ENCODE measurements around the gene B3GALNT1. TPM values are rescaled to one million over a fixed set of nuclear protein-coding genes. Genes with fewer than 3 reads are reported as not detected.

Gene B3GALNT1
- total RNA-seq, 2 experiments from 2014 or later, result 0.60 to 1.1 TPM

DNA sequence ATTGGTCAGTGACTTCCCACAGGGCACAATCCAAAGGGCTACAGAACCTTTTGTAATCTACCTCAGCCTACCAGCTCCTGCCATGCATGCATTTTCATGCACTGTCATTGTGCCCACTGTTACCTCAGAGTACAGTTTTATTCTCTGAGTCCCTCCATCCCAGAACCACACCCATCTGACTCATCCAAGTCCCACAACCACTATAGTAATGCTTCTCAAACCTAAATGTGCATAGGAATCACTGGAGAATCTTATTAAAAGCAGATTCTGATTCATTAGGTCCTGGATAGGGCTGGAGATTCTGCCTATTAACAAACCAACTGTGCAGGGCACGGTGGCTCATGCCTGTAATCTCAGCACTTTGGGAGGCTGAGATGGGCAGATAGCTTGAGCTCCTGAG, 3.7 kb upstream of the B3GALNT1 start:
- ChIA-PET CTCF (no interaction called here), POLR2A (no interaction called here)
- ATAC-seq (no peak), DNase-seq (no peak)
- no peaks in the 10 kb centered on the region for H3K36me3 Mint-ChIP-seq (ENCODE audit: low read depth)
- H3K27ac Mint-ChIP-seq, result no peak overlapping the region
- peaks cover 7% of the 10 kb centered on the region for H3K4me1 Mint-ChIP-seq
- intact Hi-C loops (cut with DNase I, micrococcal nuclease), result loop anchor here in 1 of 2 experiments (10.0 kb wide), 1 partner anchor 166 kb away; no protein-coding TSS in a partner anchor
- no peaks in the 10 kb centered on the region for H3K9me3 Mint-ChIP-seq (ENCODE audit: low read depth)
- H3K4me3 Mint-ChIP-seq, result no peak overlapping the region
- peaks cover 21% of the 10 kb centered on the region for H3K27me3 Mint-ChIP-seq

DNA sequence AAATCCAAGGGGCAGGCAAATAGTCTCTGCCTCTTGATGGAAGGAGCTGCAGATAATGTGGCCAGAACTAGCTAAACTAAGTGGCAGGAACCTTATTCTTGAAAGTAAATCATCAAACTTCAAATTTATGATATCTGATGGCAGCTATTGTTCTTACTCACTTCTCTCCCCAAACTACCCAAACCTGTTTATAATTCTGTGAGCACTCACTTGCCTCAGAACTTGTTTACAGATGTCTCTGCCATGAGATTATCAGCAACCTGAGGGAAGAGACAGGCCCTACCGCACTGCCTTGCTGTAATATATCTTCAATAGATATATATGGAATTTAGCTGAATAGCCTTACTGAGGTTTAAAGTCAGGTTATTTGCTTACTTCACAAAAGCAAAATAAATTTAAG, 2.2 kb upstream of the B3GALNT1 start:
- Mint-ChIP-seq H3K27ac (no peak overlapping the region), H3K4me1 (peaks cover 7% of the 10 kb centered on the region), H3K9me3 (ENCODE audit: low read depth) (no peaks in the 10 kb centered on the region), H3K4me3 (no peak overlapping the region), H3K36me3 (ENCODE audit: low read depth) (no peaks in the 10 kb centered on the region), H3K27me3 (peaks cover 24% of the 10 kb centered on the region)
- ATAC-seq, result no peak
- CTCF ChIA-PET, result interaction anchor here (1.5 kb wide), 1 partner anchor 10 kb away, joined by 3 read pairs; no protein-coding TSS in a partner anchor
- POLR2A ChIA-PET, result interaction anchor here (0.7 kb wide), 1 partner anchor 116 kb away, joined by 3 read pairs; no protein-coding TSS in a partner anchor
- intact Hi-C loops (cut with DNase I, micrococcal nuclease), result loop anchor here in 1 of 2 experiments (10.0 kb wide), 1 partner anchor 167 kb away; no protein-coding TSS in a partner anchor
- DNase-seq, result no peak

DNA sequence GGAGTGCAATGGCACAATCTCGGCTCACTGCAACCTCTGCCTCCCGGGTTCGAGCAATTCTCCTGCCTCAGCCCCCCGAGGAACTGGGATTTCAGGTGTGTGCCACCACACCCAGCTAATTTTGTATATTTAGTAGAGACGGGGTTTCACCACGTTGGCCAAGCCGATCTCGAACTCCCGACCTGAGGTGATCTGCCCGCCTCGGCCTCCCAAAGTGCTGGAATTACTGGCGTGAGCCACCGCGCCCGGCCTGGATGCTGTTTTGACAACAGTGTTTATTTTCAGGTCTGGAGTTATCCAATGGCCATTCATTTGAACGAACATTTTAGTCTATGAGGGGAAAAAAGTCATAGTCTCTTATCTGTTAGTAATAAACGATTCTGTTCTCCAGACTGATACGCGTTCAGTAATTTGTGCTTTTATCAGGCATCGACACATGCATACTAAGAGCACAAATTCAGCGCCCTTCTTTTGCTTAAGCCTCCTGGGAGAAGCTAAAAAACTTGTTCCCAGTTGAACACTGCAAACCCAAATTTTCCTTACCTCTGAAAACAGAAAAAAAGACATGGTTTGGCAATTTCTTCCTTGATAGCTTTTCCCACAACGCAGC, 1.3 kb downstream of the B3GALNT1 start:
- H3K36me3 Mint-ChIP-seq (ENCODE audit: low read depth), result no peaks in the 10 kb centered on the region
- no peak overlapping the region for H3K27ac Mint-ChIP-seq
- H3K4me3 Mint-ChIP-seq, result peak overlapping the region; percentile 42
- intact Hi-C loops (cut with DNase I, micrococcal nuclease), result loop anchor here in 1 of 2 experiments (10.0 kb wide), 1 partner anchor 171 kb away; no protein-coding TSS in a partner anchor
- peaks cover 24% of the 10 kb centered on the region for H3K27me3 Mint-ChIP-seq
- ChIA-PET CTCF (interaction anchor here (0.6 kb wide), 1 partner anchor 678 kb away, joined by 4 read pairs; no protein-coding TSS in a partner anchor), POLR2A (no interaction called here)
- DNase-seq, result no peak
- H3K4me1 Mint-ChIP-seq, result peaks cover 7% of the 10 kb centered on the region
- H3K9me3 Mint-ChIP-seq (ENCODE audit: low read depth), result no peaks in the 10 kb centered on the region
- ATAC-seq, result no peak

DNA sequence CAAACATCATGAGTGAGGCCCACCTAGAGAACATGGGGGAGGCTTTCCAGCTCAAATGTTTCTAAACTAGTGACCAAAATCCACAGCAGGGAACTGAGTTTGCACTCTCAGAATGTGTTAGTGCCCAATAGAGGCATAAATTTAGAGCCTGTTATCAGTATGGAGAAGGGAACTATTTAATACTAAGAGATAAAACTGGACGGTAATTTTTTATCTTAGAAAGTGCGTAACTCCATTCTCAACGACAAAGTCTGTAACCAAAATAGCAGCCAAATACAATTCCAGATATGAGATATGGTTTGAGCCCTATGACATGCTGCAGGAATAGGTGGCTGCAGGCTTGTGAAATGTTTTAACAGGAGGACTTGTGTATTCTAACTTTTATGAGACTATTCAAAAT, 3.5 kb downstream of the B3GALNT1 start:
- ATAC-seq (no peak), DNase-seq (no peak)
- intact Hi-C loops (cut with DNase I, micrococcal nuclease), result loop anchor here in 1 of 2 experiments (10.0 kb wide), 1 partner anchor 173 kb away; no protein-coding TSS in a partner anchor
- ChIA-PET POLR2A (no interaction called here), CTCF (no interaction called here)
- peaks cover 7% of the 10 kb centered on the region for H3K4me1 Mint-ChIP-seq
- no peaks in the 10 kb centered on the region for H3K36me3 Mint-ChIP-seq (ENCODE audit: low read depth)
- H3K27ac Mint-ChIP-seq, result no peak overlapping the region
- no peaks in the 10 kb centered on the region for H3K9me3 Mint-ChIP-seq (ENCODE audit: low read depth)
- peaks cover 14% of the 10 kb centered on the region for H3K27me3 Mint-ChIP-seq
- H3K4me3 Mint-ChIP-seq, result no peak overlapping the region

DNA sequence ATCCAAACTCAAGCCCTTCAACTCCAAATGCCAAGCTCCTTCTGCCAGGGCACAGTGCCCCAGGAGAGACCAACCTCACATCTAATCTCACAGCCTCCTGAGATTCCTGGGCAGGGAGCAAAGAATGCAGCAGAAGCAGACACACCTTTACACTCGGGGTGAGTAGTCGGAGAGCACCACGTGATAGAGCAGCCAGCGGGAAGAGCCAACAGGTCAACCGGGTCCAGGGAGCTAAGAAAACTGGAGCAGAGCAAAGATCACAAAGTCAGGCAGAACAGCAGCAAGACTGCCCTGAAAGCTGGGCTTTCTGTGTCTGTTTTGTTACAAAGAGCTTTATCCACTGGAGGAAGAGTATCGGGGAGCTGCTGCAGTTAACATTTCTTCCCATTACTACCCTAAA, 4.2 kb downstream of the B3GALNT1 start:
- ChIA-PET POLR2A (no interaction called here), CTCF (no interaction called here)
- DNase-seq, result no peak
- no peak overlapping the region for H3K4me3 Mint-ChIP-seq
- H3K9me3 Mint-ChIP-seq (ENCODE audit: low read depth), result no peaks in the 10 kb centered on the region
- H3K4me1 Mint-ChIP-seq, result peaks cover 7% of the 10 kb centered on the region
- no peak overlapping the region for H3K27ac Mint-ChIP-seq
- ATAC-seq, result no peak
- intact Hi-C loops (cut with DNase I, micrococcal nuclease), result loop anchor here in 1 of 2 experiments (10.0 kb wide), 1 partner anchor 174 kb away; no protein-coding TSS in a partner anchor
- H3K36me3 Mint-ChIP-seq (ENCODE audit: low read depth), result no peaks in the 10 kb centered on the region
- peaks cover 14% of the 10 kb centered on the region for H3K27me3 Mint-ChIP-seq

DNA sequence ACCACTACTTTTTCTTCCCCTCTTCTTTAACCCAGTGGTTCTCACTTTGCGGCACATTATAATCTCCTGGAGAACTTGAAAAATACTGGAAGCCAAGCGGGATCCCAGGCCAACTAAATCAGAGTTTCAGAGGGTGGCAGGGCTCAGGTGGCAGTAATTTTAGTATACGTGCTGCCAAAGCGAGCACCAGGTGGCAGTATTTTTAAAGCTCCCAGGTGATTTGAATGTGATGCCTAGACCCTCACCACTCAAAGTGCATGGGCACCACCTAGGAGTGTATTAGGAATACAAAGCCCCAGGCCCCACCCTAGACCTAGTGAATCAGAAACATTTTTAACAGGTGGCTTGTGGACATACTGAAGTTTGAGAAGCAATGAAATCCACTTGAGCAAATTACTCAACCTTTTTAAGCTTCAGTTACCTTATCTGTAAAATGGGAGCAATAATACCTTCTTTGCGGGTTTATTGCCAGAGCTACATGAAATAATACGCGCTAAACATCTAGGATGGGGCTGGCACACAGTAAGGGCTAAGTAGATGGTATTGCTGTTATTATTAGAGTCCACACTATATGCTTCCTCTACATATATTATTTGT, 8.3 kb downstream of the B3GALNT1 start:
- CTCF ChIA-PET, result interaction anchor here (0.5 to 1.1 kb wide), 4 partner anchors 10 to 462 kb away, joined by 3 read pairs; no protein-coding TSS in a partner anchor
- Mint-ChIP-seq H3K36me3 (ENCODE audit: low read depth) (no peaks in the 10 kb centered on the region), H3K4me3 (no peak overlapping the region), H3K9me3 (ENCODE audit: low read depth) (no peaks in the 10 kb centered on the region), H3K27ac (no peak overlapping the region), H3K4me1 (no peaks in the 10 kb centered on the region), H3K27me3 (no peaks in the 10 kb centered on the region)
- DNase-seq (peak; percentile 36), ATAC-seq (no peak)
- POLR2A ChIA-PET, result no interaction called here
- intact Hi-C loops (cut with DNase I, micrococcal nuclease), result loop anchor here (1.0 to 5.0 kb wide), 4 partner anchors 178 to 328 kb away; no protein-coding TSS in a partner anchor

DNA sequence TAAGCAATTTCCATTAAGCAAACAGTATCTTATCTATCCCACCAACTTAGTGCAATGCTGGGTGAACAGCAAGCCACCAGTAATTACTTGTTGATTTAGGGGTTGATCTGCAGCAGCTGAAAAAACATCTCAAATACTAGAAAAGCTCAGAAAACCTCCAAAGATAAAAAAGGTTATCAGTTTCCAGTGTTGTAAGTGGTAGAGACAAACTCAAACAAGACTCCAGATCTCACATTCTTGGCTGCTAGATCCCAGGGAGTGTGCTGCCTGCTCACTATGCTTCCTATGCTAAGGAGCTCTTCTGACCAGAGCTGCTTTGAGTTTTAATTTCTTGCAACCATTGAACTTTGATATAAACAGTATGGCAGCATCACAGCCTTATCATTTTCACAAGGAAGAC, 11.3 kb downstream of the B3GALNT1 start:
- H3K27me3 Mint-ChIP-seq, result no peaks in the 10 kb centered on the region
- no peak overlapping the region for H3K4me3 Mint-ChIP-seq
- H3K4me1 Mint-ChIP-seq, result no peaks in the 10 kb centered on the region
- no peaks in the 10 kb centered on the region for H3K9me3 Mint-ChIP-seq (ENCODE audit: low read depth)
- DNase-seq, result no peak
- intact Hi-C loops (cut with DNase I, micrococcal nuclease), result no loop called here
- no peaks in the 10 kb centered on the region for H3K36me3 Mint-ChIP-seq (ENCODE audit: low read depth)
- CTCF ChIA-PET, result interaction anchor here (0.9 kb wide), 1 partner anchor 22 kb away, joined by 3 read pairs; no protein-coding TSS in a partner anchor
- POLR2A ChIA-PET, result no interaction called here
- no peak for ATAC-seq
- H3K27ac Mint-ChIP-seq, result no peak overlapping the region

DNA sequence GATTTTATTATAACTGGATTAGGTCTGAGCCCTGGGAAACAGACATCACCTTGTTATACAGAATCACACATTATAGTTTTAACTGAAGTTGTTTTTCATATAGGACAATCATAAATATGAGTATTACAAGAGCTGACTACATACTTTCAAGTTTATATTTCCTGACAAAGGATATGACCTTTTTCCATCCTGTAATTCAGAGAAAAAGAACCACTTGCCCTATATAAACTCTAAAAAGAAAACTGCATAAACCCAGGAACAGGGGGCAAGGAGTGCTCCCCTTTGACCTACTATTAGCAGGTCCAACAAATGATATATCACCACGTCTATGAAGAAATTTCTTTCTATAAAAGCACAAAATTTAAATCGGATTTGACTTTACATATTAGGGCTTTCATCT, 20.9 kb downstream of the B3GALNT1 start:
- Mint-ChIP-seq H3K27me3 (no peaks in the 10 kb centered on the region), H3K4me3 (no peak overlapping the region), H3K4me1 (peaks cover 5% of the 10 kb centered on the region), H3K36me3 (ENCODE audit: low read depth) (no peaks in the 10 kb centered on the region), H3K9me3 (ENCODE audit: low read depth) (no peaks in the 10 kb centered on the region), H3K27ac (no peak overlapping the region)
- POLR2A ChIA-PET, result no interaction called here
- CTCF ChIA-PET, result no interaction called here
- ATAC-seq, result no peak
- intact Hi-C loops (cut with DNase I, micrococcal nuclease), result no loop called here
- no peak for DNase-seq

DNA sequence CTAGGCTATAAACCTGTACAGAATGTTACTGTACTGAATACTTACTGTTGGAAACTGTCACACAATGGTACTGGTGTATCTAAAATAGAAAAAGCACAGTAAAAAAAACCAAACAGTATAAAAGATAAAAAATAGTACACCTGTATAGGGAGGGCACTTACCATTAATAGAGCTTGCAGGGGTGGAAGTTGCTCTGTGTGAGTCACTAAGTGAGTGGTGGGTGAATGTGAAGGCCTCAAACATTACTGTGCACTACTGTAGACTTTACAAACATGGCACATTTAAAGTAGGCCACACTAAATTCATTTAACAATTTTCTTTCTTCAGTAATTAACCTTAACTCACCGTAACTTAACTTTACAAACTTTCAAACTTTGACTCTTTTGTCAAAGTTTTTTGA, 22.0 kb downstream of the B3GALNT1 start:
- H3K27me3 Mint-ChIP-seq, result no peaks in the 10 kb centered on the region
- ChIA-PET POLR2A (no interaction called here), CTCF (no interaction called here)
- no peaks in the 10 kb centered on the region for H3K36me3 Mint-ChIP-seq (ENCODE audit: low read depth)
- ATAC-seq (no peak), DNase-seq (no peak)
- H3K27ac Mint-ChIP-seq, result no peak overlapping the region
- H3K4me1 Mint-ChIP-seq, result peaks cover 5% of the 10 kb centered on the region
- no peak overlapping the region for H3K4me3 Mint-ChIP-seq
- intact Hi-C loops (cut with DNase I, micrococcal nuclease), result no loop called here
- no peaks in the 10 kb centered on the region for H3K9me3 Mint-ChIP-seq (ENCODE audit: low read depth)

DNA sequence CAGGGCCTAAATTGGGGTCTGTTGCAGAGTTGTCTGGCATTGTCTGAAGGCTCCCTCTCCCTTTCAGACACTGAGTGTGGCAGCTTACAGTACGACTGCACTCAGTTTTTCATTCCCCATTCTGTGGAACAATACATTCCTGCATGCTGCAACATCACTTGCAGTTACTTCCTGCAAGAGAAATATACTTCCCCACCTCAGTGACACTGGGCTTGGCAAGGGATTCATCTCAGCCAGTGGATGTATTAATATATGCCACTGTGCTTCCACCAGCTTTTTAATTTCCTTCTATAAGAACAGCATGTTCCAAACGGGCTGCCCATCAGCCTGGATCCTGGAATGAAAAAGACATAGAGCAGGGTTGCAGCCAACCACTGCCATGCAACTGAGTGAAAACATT, 23.1 kb downstream of the B3GALNT1 start:
- CTCF ChIA-PET, result no interaction called here
- no peaks in the 10 kb centered on the region for H3K9me3 Mint-ChIP-seq (ENCODE audit: low read depth)
- intact Hi-C loops (cut with DNase I, micrococcal nuclease), result no loop called here
- H3K27me3 Mint-ChIP-seq, result no peaks in the 10 kb centered on the region
- no peak for ATAC-seq
- no peak overlapping the region for H3K27ac Mint-ChIP-seq
- no peak overlapping the region for H3K4me3 Mint-ChIP-seq
- H3K4me1 Mint-ChIP-seq, result peaks cover 10% of the 10 kb centered on the region
- H3K36me3 Mint-ChIP-seq (ENCODE audit: low read depth), result no peaks in the 10 kb centered on the region
- POLR2A ChIA-PET, result no interaction called here
- DNase-seq, result no peak

DNA sequence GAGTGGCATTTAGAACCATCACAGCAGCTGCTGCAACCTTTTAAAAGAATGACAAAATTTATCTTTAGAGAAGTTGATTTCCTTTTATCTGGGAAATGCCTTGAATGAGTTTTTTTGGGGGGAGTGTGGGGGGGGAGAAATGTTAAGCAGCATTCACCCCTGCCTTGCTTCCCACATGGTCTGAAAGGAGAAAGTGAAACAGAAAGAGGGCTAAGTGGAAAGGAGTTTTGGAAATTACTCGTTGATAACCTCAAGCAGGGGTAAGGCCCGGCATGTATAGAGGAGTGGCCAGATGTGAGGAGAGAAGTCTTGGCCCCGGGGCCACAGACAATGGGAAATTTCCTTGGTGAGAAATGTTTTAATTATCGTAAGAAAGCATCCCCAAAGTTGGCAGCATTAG, 23.5 kb downstream of the B3GALNT1 start:
- no peak overlapping the region for H3K27ac Mint-ChIP-seq
- ATAC-seq (peak; percentile 63), DNase-seq (no peak)
- H3K9me3 Mint-ChIP-seq (ENCODE audit: low read depth), result no peaks in the 10 kb centered on the region
- no peaks in the 10 kb centered on the region for H3K36me3 Mint-ChIP-seq (ENCODE audit: low read depth)
- H3K4me3 Mint-ChIP-seq, result no peak overlapping the region
- intact Hi-C loops (cut with DNase I, micrococcal nuclease), result no loop called here
- peaks cover 10% of the 10 kb centered on the region for H3K4me1 Mint-ChIP-seq
- H3K27me3 Mint-ChIP-seq, result no peaks in the 10 kb centered on the region
- ChIA-PET POLR2A (no interaction called here), CTCF (no interaction called here)

DNA sequence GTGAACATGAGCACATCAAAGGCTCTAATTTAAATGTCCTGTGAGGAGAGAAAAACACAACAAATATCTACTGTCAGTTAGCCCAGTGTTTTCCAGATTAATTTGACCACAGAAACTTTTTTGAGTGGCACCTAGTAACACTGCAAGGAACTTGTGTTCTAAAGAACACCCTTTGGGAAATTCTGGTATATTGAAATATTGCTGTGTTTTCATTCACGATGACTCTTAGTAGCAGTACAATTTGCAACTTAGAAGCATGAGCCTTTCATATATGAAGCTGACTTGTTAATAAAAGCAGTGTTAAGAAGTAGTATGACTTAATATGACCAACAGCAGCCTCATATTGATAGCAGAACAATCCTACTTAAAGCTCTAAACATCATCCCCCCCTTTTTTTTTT, 32.0 kb downstream of the B3GALNT1 start:
- intact Hi-C loops (cut with DNase I, micrococcal nuclease), result no loop called here
- Mint-ChIP-seq H3K4me1 (peaks cover 16% of the 10 kb centered on the region), H3K27ac (no peak overlapping the region), H3K9me3 (ENCODE audit: low read depth) (no peaks in the 10 kb centered on the region), H3K27me3 (peaks cover 2% of the 10 kb centered on the region), H3K36me3 (ENCODE audit: low read depth) (no peaks in the 10 kb centered on the region), H3K4me3 (no peak overlapping the region)
- ChIA-PET POLR2A (no interaction called here), CTCF (no interaction called here)
- ATAC-seq, result no peak
- no peak for DNase-seq
